Measurements from ENCODE around the gene DDR2. TPM values are rescaled to one million over a fixed set of nuclear protein-coding genes. Genes with fewer than 3 reads are reported as not detected.

The DDR2 gene
- total and polyA plus RNA-seq, 2 donors, result 2.1 to 2.4 TPM

DNA sequence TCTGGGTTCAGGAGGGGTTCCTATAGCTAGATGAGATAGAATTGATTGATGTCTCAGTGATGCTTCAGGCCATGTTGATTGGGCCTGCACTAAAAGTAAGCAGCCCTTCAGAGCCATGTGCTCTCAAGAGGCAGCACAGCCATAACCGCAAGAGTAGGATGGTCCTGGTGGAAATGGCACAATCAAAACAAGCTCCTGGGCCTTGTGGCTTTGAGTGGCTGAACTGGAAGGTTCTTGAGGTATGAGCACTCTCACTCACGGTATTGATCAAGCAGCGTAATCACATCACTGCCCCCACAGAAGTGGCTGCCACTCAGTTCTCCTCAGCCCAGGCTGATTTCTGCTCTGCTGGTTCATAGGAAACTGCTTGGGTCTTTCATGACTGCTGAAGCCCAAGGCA is 76.0 kb downstream of the DDR2 start:
- H3K27me3 ChIP-seq (ENCODE audit: control insufficient read depth in 2 of 2, insufficient read depth in 1 of 2, low read length in 1 of 2), result no peaks in the 10 kb centered on the region
- H3K36me3 ChIP-seq (ENCODE audit: control insufficient read depth in 2 of 2, insufficient read depth in 2 of 2, low read length in 1 of 2), result no peaks in the 10 kb centered on the region
- H3K9me3 ChIP-seq (ENCODE audit: control insufficient read depth in 2 of 2, insufficient read depth in 1 of 2, low read length in 1 of 2), result no peaks in the 10 kb centered on the region
- no peak overlapping the region for H3K27ac ChIP-seq (ENCODE audit: low read depth in 1 of 2, low read length in 1 of 2)
- no peak for DNase-seq (ENCODE audit: low read depth in 6 of 9, low spot score in 9 of 9)
- no peak overlapping the region for H3K4me3 ChIP-seq (ENCODE audit: low read length in 2 of 2)
- H3K4me1 ChIP-seq (ENCODE audit: control insufficient read depth in 2 of 2, insufficient read depth in 2 of 2, low read length in 2 of 2), result no peaks in the 10 kb centered on the region
- WGBS, result 84% methylated on average over 3 of the region's 3 CpGs

DNA sequence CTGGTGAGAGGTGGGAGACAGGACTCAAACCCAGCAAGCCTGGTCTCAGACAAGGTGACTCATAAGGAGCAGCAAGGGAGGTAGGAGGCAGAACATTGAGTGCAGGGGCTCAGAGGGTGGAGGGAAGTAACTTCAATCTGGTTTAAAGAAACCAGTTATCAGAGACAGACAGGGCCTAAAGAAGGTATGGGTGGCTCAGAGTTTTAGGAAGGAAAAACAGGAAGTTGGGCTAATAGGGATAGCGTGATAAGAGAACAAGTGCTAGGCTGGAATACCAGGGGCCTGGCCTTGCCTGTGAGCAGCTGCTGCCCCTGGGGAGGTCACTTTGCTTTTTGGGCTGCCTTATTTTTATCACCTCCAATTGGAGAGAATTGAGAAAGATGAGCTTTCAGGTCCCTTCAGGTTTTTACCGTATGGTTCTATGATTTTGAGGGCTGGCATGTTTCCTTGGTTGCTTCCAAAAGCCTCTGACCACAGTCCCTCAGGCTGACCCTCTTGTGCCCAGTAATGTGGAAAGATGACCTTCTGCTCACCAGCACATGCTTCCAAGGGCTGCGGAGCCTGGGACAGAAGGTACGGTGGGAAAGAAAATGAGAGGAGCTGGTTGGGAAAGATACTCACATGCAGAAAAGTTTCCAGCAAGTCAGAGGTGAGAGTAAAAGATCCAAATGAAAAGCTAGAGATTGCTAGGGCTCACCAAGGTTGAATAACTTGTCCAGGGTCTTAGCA is 77.0 kb downstream of the DDR2 start:
- 70% methylated on average over 4 of the region's 4 CpGs for WGBS
- Histone ChIP-seq H3K27me3 (ENCODE audit: control insufficient read depth in 2 of 2, insufficient read depth in 1 of 2, low read length in 1 of 2) (no peaks in the 10 kb centered on the region), H3K4me1 (ENCODE audit: control insufficient read depth in 2 of 2, insufficient read depth in 2 of 2, low read length in 2 of 2) (no peaks in the 10 kb centered on the region)

DNA sequence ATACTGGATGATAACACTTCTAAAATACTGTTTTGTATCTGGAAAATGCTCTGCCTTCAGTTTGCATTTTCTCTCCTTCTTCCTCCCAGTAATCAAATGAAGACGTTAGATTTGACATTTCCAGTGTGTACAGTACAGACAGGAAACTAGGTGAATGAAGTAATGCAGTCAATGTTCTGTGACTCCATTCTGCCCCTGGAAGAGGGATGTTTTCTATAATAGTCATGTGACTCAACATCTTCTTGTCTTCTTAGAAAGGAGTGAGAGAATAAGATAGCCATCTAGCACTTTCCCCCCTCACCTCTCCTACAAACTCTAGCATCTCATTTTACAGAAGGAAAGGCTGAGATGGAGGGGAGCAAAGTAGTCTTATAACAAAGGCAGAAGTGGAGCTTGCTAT is 77.6 kb downstream of the DDR2 start:
- Histone ChIP-seq H3K36me3 (ENCODE audit: control insufficient read depth in 2 of 2, insufficient read depth in 2 of 2, low read length in 1 of 2) (no peaks in the 10 kb centered on the region), H3K4me3 (ENCODE audit: low read length in 2 of 2) (no peak overlapping the region), H3K4me1 (ENCODE audit: control insufficient read depth in 2 of 2, insufficient read depth in 2 of 2, low read length in 2 of 2) (no peaks in the 10 kb centered on the region), H3K9me3 (ENCODE audit: control insufficient read depth in 2 of 2, insufficient read depth in 1 of 2, low read length in 1 of 2) (no peaks in the 10 kb centered on the region), H3K27ac (ENCODE audit: low read depth in 1 of 2, low read length in 1 of 2) (no peak overlapping the region), H3K27me3 (ENCODE audit: control insufficient read depth in 2 of 2, insufficient read depth in 1 of 2, low read length in 1 of 2) (no peaks in the 10 kb centered on the region)
- DNase-seq (ENCODE audit: low read depth in 6 of 9, low spot score in 9 of 9), result no peak
- WGBS, result 55% methylated on average over 1 of the region's 1 CpG

More for the DNA sequence above, 77.0 kb downstream of the DDR2 start:
- no peak overlapping the region for H3K4me3 ChIP-seq (ENCODE audit: low read length in 2 of 2)
- H3K36me3 ChIP-seq (ENCODE audit: control insufficient read depth in 2 of 2, insufficient read depth in 2 of 2, low read length in 1 of 2), result no peaks in the 10 kb centered on the region
- no peak for DNase-seq (ENCODE audit: low read depth in 6 of 9, low spot score in 9 of 9)
- no peaks in the 10 kb centered on the region for H3K9me3 ChIP-seq (ENCODE audit: control insufficient read depth in 2 of 2, insufficient read depth in 1 of 2, low read length in 1 of 2)
- H3K27ac ChIP-seq (ENCODE audit: low read depth in 1 of 2, low read length in 1 of 2), result no peak overlapping the region

DNA sequence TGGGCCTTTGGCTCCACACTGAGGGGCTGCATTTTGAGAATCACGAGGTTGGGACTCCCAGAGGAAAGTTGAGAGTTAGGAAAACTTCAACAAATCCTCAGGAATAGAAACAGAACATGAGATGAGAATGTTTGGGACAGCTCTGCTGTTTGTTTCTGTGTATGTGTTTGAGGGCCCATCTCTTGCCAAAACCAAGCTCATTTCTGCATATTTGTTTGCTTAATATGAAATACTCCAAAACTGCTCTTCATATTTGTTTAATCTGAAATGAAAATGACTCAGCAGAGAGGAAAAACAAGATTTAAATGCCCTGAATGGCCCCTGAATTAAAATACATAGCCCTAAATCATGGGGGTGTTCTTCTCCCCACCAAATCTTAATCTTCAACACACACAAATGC is 78.1 kb downstream of the DDR2 start:
- DNase-seq (ENCODE audit: low read depth in 6 of 9, low spot score in 9 of 9), result no peak
- Histone ChIP-seq H3K27ac (ENCODE audit: low read depth in 1 of 2, low read length in 1 of 2) (no peak overlapping the region), H3K9me3 (ENCODE audit: control insufficient read depth in 2 of 2, insufficient read depth in 1 of 2, low read length in 1 of 2) (no peaks in the 10 kb centered on the region), H3K36me3 (ENCODE audit: control insufficient read depth in 2 of 2, insufficient read depth in 2 of 2, low read length in 1 of 2) (no peaks in the 10 kb centered on the region), H3K4me1 (ENCODE audit: control insufficient read depth in 2 of 2, insufficient read depth in 2 of 2, low read length in 2 of 2) (no peaks in the 10 kb centered on the region), H3K27me3 (ENCODE audit: control insufficient read depth in 2 of 2, insufficient read depth in 1 of 2, low read length in 1 of 2) (no peaks in the 10 kb centered on the region), H3K4me3 (ENCODE audit: low read length in 2 of 2) (no peak overlapping the region)
- WGBS, result 63% methylated on average over 1 of the region's 1 CpG

DNA sequence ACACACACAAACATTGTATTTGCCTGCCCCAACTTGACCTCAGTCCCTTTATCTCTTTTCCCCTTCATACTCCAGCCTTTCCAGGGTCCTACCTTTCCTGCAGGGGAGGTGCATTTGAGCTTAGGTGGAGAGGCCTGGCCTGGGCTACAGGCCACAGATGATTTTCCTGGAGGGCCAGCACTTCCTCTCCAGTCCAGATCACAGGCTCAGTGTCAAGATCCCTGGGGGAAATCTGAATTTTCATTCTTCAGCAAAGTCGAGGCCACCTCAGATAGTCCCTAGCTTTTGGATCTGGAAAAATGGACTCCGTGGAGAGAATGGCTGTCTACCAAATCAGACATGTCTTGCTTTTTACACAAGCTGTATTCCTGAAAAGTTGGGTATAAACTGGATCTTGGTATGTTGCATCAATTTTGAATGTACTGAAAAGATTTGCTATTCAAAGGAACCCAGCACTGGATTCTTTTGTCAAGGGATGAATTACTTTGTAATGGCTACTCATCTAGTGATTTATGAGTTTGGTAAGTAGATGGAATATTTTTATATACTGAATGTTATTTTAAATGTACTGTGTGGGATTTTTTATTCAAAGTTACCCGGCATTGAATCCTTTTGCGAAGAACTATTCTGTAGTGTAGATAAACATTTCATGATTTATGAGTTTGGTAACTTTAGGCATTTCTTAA is 78.7 kb downstream of the DDR2 start:
- Histone ChIP-seq H3K27me3 (ENCODE audit: control insufficient read depth in 2 of 2, insufficient read depth in 1 of 2, low read length in 1 of 2) (no peaks in the 10 kb centered on the region), H3K4me3 (ENCODE audit: low read length in 2 of 2) (no peak overlapping the region), H3K4me1 (ENCODE audit: control insufficient read depth in 2 of 2, insufficient read depth in 2 of 2, low read length in 2 of 2) (no peaks in the 10 kb centered on the region), H3K9me3 (ENCODE audit: control insufficient read depth in 2 of 2, insufficient read depth in 1 of 2, low read length in 1 of 2) (no peaks in the 10 kb centered on the region), H3K36me3 (ENCODE audit: control insufficient read depth in 2 of 2, insufficient read depth in 2 of 2, low read length in 1 of 2) (no peaks in the 10 kb centered on the region), H3K27ac (ENCODE audit: low read depth in 1 of 2, low read length in 1 of 2) (no peak overlapping the region)
- WGBS, result 84% methylated on average over 4 of the region's 4 CpGs
- no peak for DNase-seq (ENCODE audit: low read depth in 6 of 9, low spot score in 9 of 9)

DNA sequence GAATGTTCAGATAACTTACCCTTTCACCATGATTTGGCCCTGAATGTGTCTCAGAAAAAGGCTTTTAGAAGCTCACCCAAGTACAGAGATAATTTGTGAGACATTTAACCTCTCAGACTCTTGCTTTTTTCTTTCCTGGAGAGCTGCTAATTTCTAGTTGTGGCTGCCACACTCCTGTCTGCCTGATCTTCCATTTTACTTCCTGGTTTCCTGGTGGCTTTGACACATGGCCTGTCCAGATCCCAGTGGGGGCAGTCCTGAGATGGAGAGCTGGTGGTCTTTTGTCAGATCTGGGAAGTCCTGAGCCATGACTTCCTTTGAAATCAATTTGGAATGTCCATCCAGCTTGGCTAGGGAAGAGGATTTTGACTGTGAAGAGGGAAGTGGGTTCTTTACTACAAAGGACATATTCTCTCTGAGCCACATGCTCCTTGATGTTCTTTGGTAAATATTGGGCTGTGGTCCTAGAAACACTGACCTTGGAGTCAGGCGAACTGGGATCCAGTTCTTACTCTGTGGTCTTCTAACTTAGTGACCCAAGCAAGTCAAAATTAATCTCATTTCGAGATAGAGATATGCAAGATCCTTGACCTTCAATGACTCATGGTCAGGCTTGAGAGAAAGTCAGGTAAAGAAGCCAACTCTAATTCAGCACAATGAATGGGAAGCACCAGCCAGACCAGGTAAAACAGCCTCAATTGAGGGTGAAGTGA is 80.2 kb downstream of the DDR2 start:
- Histone ChIP-seq H3K27ac (ENCODE audit: low read depth in 1 of 2, low read length in 1 of 2) (no peak overlapping the region), H3K9me3 (ENCODE audit: control insufficient read depth in 2 of 2, insufficient read depth in 1 of 2, low read length in 1 of 2) (no peaks in the 10 kb centered on the region), H3K36me3 (ENCODE audit: control insufficient read depth in 2 of 2, insufficient read depth in 2 of 2, low read length in 1 of 2) (no peaks in the 10 kb centered on the region), H3K27me3 (ENCODE audit: control insufficient read depth in 2 of 2, insufficient read depth in 1 of 2, low read length in 1 of 2) (no peaks in the 10 kb centered on the region), H3K4me3 (ENCODE audit: low read length in 2 of 2) (no peak overlapping the region), H3K4me1 (ENCODE audit: control insufficient read depth in 2 of 2, insufficient read depth in 2 of 2, low read length in 2 of 2) (no peaks in the 10 kb centered on the region)
- no peak for DNase-seq (ENCODE audit: low read depth in 6 of 9, low spot score in 9 of 9)
- 87% methylated on average over 2 of the region's 2 CpGs for WGBS

DNA sequence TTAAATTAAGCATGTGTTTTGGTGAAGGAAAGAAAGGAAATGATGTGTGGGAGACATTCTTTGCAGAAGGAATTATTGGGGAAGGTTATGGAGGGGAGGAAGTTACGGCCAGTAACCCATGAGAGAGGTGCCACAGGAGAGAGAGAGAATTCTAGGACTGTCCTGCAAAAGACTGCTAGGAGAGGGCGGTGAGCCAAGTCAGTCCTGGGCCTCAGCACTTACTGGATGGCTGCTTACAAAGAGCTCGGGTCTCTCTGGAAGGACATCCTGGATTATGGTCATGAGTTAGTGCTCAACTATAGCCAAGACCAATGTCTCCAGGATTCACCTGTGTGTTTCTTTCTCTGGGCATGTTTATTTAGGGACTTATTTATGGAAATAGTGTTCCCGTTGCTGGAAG is 83.9 kb downstream of the DDR2 start:
- WGBS, result 96% methylated on average over 4 of the region's 4 CpGs
- Histone ChIP-seq H3K4me1 (ENCODE audit: control insufficient read depth in 2 of 2, insufficient read depth in 2 of 2, low read length in 2 of 2) (no peaks in the 10 kb centered on the region), H3K27ac (ENCODE audit: low read depth in 1 of 2, low read length in 1 of 2) (no peak overlapping the region), H3K27me3 (ENCODE audit: control insufficient read depth in 2 of 2, insufficient read depth in 1 of 2, low read length in 1 of 2) (no peaks in the 10 kb centered on the region), H3K4me3 (ENCODE audit: low read length in 2 of 2) (no peak overlapping the region), H3K36me3 (ENCODE audit: control insufficient read depth in 2 of 2, insufficient read depth in 2 of 2, low read length in 1 of 2) (no peaks in the 10 kb centered on the region), H3K9me3 (ENCODE audit: control insufficient read depth in 2 of 2, insufficient read depth in 1 of 2, low read length in 1 of 2) (no peaks in the 10 kb centered on the region)
- no peak for DNase-seq (ENCODE audit: low read depth in 6 of 9, low spot score in 9 of 9)

DNA sequence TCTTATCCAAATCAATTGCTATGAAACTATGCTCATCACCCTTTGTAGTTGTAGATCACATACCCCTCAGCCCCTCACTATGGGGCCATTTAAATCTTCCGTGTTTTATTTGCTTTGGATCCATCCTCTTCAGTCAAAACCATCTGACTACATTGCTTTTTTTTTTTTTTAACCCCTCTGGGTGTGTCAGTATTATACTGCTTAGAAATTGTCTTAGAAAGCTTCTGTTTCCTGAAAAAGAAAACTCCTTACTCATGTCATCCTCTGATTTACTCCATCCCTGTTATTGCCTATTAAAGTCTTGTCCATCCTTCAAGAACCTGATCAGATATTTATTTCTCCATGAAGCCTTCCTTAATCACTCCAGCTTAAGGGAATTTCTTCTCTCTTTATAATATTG is 84.3 kb downstream of the DDR2 start:
- DNase-seq (ENCODE audit: low read depth in 6 of 9, low spot score in 9 of 9), result no peak
- no peaks in the 10 kb centered on the region for H3K36me3 ChIP-seq (ENCODE audit: control insufficient read depth in 2 of 2, insufficient read depth in 2 of 2, low read length in 1 of 2)
- no peak overlapping the region for H3K27ac ChIP-seq (ENCODE audit: low read depth in 1 of 2, low read length in 1 of 2)
- H3K27me3 ChIP-seq (ENCODE audit: control insufficient read depth in 2 of 2, insufficient read depth in 1 of 2, low read length in 1 of 2), result no peaks in the 10 kb centered on the region
- no peak overlapping the region for H3K4me3 ChIP-seq (ENCODE audit: low read length in 2 of 2)
- 89% methylated on average over 1 of the region's 1 CpG for WGBS
- no peaks in the 10 kb centered on the region for H3K4me1 ChIP-seq (ENCODE audit: control insufficient read depth in 2 of 2, insufficient read depth in 2 of 2, low read length in 2 of 2)
- no peaks in the 10 kb centered on the region for H3K9me3 ChIP-seq (ENCODE audit: control insufficient read depth in 2 of 2, insufficient read depth in 1 of 2, low read length in 1 of 2)

DNA sequence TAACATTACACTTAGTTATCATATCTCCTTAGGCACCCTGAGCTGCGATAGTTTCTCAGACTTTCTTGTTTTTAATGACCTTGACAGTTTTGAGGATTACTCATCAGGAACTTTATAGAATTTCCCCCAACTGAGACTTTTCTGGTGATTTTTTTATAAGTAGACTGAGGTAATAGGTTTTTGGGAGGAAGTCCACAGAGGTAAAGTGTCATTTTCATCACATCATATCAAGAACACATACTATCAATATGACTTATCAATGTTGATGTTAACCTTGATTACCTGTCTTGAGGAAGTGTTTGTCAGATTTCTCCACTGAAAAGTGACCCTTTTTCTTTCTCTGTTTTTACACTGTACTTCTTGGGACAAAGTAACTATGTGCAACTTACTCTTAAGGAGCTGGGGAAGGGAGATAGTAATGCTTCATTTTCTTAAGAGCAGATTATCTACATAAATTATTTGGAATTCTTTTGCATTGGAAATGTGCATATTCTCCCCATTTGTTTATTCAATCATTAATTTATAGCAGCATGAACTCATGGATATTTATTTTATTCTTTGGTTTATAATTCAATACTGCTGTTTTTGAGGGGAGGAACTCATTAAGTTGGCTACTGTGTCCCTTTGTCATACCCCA is 85.4 kb downstream of the DDR2 start:
- Histone ChIP-seq H3K27ac (ENCODE audit: low read depth in 1 of 2, low read length in 1 of 2) (no peak overlapping the region), H3K4me1 (ENCODE audit: control insufficient read depth in 2 of 2, insufficient read depth in 2 of 2, low read length in 2 of 2) (no peaks in the 10 kb centered on the region), H3K4me3 (ENCODE audit: low read length in 2 of 2) (no peak overlapping the region), H3K27me3 (ENCODE audit: control insufficient read depth in 2 of 2, insufficient read depth in 1 of 2, low read length in 1 of 2) (no peaks in the 10 kb centered on the region), H3K36me3 (ENCODE audit: control insufficient read depth in 2 of 2, insufficient read depth in 2 of 2, low read length in 1 of 2) (no peaks in the 10 kb centered on the region), H3K9me3 (ENCODE audit: control insufficient read depth in 2 of 2, insufficient read depth in 1 of 2, low read length in 1 of 2) (no peaks in the 10 kb centered on the region)
- DNase-seq (ENCODE audit: low read depth in 6 of 9, low spot score in 9 of 9), result no peak
- WGBS, result 96% methylated on average over 1 of the region's 1 CpG
